Liver (tissue), 3 donors: Measurements from ENCODE around the gene PLD4.

Source experiments
- ATF3 ChIP-seq: IDR thresholded peaks from 2 replicates; pipeline ENCODE4 v1.6.1; 2016; ENCODE audit warnings: antibody characterized with exemption
- CTCF ChIP-seq: fragments of 150-350 bp; IDR thresholded peaks from 2 replicates; pipeline ENCODE4 v1.5.1; 2017; ENCODE audit warnings: improper control_type of control experiment, low read depth, low read length; ENCODE audit not compliant: missing input control
- GABPA ChIP-seq, 2 donors: IDR thresholded peaks in 1 of 2; conservative IDR thresholded peaks in 1 of 2; 2 replicates each; pipeline ENCODE4 v1.6.1; 2016; ENCODE audit warnings: antibody characterized with exemption in 2 of 2, mild to moderate bottlenecking in 1 of 2, moderate library complexity in 1 of 2
- JUND ChIP-seq, 2 donors: IDR thresholded peaks; 2 replicates each; pipeline ENCODE4 v1.6.1; 2016; ENCODE audit warnings: antibody characterized with exemption in 2 of 2
- MAX ChIP-seq: IDR thresholded peaks from 2 replicates; pipeline ENCODE4 v1.6.1; 2016; ENCODE audit warnings: antibody characterized with exemption
- RAD21 ChIP-seq, 2 donors: IDR thresholded peaks; 2 replicates each; pipeline ENCODE4 v1.6.1; 2016; ENCODE audit warnings: antibody characterized with exemption in 2 of 2, mild to moderate bottlenecking in 2 of 2
- REST ChIP-seq: IDR thresholded peaks from 2 replicates; pipeline ENCODE4 v1.6.1; 2016; ENCODE audit warnings: antibody characterized with exemption, mild to moderate bottlenecking
- donor health status: healthy.
- donor health status: healthy.

GRCh38 chr14:104941508-104942365, 17.1 kb downstream of the PLD4 start:
- TF ChIP-seq RAD21 (IDR thresholded peaks at IDR 0.05) (no peak), MAX (no peak), CTCF (no peak), ATF3 (no peak), GABPA (IDR thresholded peaks at IDR 0.05 in 1 of 2, conservative IDR thresholded peaks at IDR 0.05 in 1 of 2) (no peak), JUND (IDR thresholded peaks at IDR 0.05) (no peak), REST (no peak)
